ENCODE results near the gene PAX7.
"Not testable (repeated sequence)": the region's sequence is repeated elsewhere in the genome, so short reads cannot be mapped to it uniquely, and the experiment has no call there.

Gene PAX7

GRCh38 chr1:18630511-18631495 is at the start of gene PAX7:
Gene PAX7 (plus strand): TSS chr1:18630846. CDS start chr1:18631604, 758 bp downstream.
- no peak for DNase-seq

- DNase-seq: no peak
Observed at GRCh38 chr1:18581420-18581880, 49.2 kb upstream of the PAX7 start.

- DNase-seq: no peak
Observed at GRCh38 chr1:18582890-18583289, 47.8 kb upstream of the PAX7 start.

GRCh38 chr1:18583326-18583941 is 47.2 kb upstream of the PAX7 start:
- no peak for DNase-seq

- DNase-seq: not testable (repeated sequence)
Observed at GRCh38 chr1:18586016-18586415, 44.6 kb upstream of the PAX7 start.

- no peak for DNase-seq
Observed at GRCh38 chr1:18588093-18588492, 42.6 kb upstream of the PAX7 start.

- DNase-seq: no peak
Observed at GRCh38 chr1:18592368-18592767, 38.3 kb upstream of the PAX7 start.

- peak; percentile 5 for DNase-seq
Observed at GRCh38 chr1:18597160-18598042, 33.2 kb upstream of the PAX7 start.

GRCh38 chr1:18599086-18599485 is 31.6 kb upstream of the PAX7 start:
- no peak for DNase-seq

GRCh38 chr1:18599704-18600103 is 30.9 kb upstream of the PAX7 start:
- DNase-seq: no peak

GRCh38 chr1:18602533-18603211 is 28.0 kb upstream of the PAX7 start:
- DNase-seq: no peak

GRCh38 chr1:18603212-18603852 is 27.3 kb upstream of the PAX7 start:
- no peak for DNase-seq

GRCh38 chr1:18606443-18607288 is 24.0 kb upstream of the PAX7 start:
- DNase-seq: no peak

GRCh38 chr1:18607289-18607760 is 23.3 kb upstream of the PAX7 start:
- DNase-seq: no peak

- DNase-seq: no peak
Observed at GRCh38 chr1:18608534-18608933, 22.1 kb upstream of the PAX7 start.

- no peak for DNase-seq
Observed at GRCh38 chr1:18611311-18611710, 19.3 kb upstream of the PAX7 start.

GRCh38 chr1:18612073-18612472 is 18.6 kb upstream of the PAX7 start:
- DNase-seq: no peak

GRCh38 chr1:18614069-18614735 is 16.4 kb upstream of the PAX7 start:
- DNase-seq: no peak

- DNase-seq: no peak
Observed at GRCh38 chr1:18618546-18619466, 11.8 kb upstream of the PAX7 start.

Data from amniotic stem cell (primary cell).